Thyroid gland (tissue), 4 donors: ENCODE data around the gene SIRT2. TPM values are rescaled to one million over a fixed set of nuclear protein-coding genes. Genes with fewer than 3 reads are reported as not detected.
"Not testable (repeated sequence)": the region's sequence is repeated elsewhere in the genome, so short reads cannot be mapped to it uniquely, and the experiment has no call there.

Source experiments
- DNase-seq, 2 donors: peaks; one replicate each; pipeline ENCODE4 v3.0.0-alpha.2; 2019
- H3K27ac ChIP-seq, 3 donors: fragments of 200-600 bp; sonication (generic); 1 replicate in 2 of 3; 2 replicates in 1 of 3; pipeline ENCODE4 v1.5.1; 2016 to 2019; ENCODE audit warnings: mild to moderate bottlenecking in 1 of 3, moderate library complexity in 1 of 3
- H3K27me3 ChIP-seq: fragments of 200-600 bp; sonication (generic); one replicate; pipeline ENCODE4 v1.5.1; 2019
- H3K36me3 ChIP-seq, 2 donors: fragments of 200-600 bp; sonication (generic); one replicate each; pipeline ENCODE4 v1.5.1; 2016 to 2019
- H3K4me1 ChIP-seq, 2 donors: fragments of 200-600 bp; sonication (generic); one replicate each; pipeline ENCODE4 v1.5.1; 2017 to 2019
- H3K4me3 ChIP-seq, 3 donors: fragments of 200-600 bp; sonication (generic); replicated peaks in 1 of 3; 1 replicate in 2 of 3; 2 replicates in 1 of 3; pipeline ENCODE4 v1.5.1; 2016; ENCODE audit warnings: mild to moderate bottlenecking in 1 of 3
- H3K9me3 ChIP-seq: fragments of 200-600 bp; sonication (generic); one replicate; pipeline ENCODE4 v1.5.1; 2017
- CTCF ChIP-seq, 6 experiments: fragments of 200-600 bp in 3 of 6; fragments of 450-650 bp in 3 of 6; sonication (generic) in 3 of 6; IDR thresholded peaks; one replicate each; pipeline ENCODE4 v1.5.1; 2016 to 2019; ENCODE audit warnings: antibody characterized with exemption in 6 of 6, mild to moderate bottlenecking in 2 of 6, inconsistent platforms in 1 of 6, moderate library complexity in 1 of 6
- POLR2A ChIP-seq, 2 donors: fragments of 450-650 bp; IDR thresholded peaks; one replicate each; pipeline ENCODE4 v1.6.1; 2017; ENCODE audit warnings: antibody characterized with exemption in 2 of 2, mild to moderate bottlenecking in 2 of 2, moderate library complexity in 1 of 2
- WGBS, 2 donors: methylation state at CpG; one replicate each; pipeline ENCODE4 v1.1.5; 2017; 5-methylcytosine and 5-hydroxymethylcytosine counted together
- intact Hi-C: fragments of 100-400 bp; cut with DNase I; formaldehyde crosslinking; loops from one replicate; pipeline ENCODE4 v1.15.1; 2023
- total RNA-seq, 4 donors: library from RNA; depleted of rRNA; stranded (reverse); fragments of >200 nt; gene quantifications; one replicate each; pipeline ENCODE4 v1.2.3, GENCODE V29; 2016

The SIRT2 gene
- total RNA-seq, 4 donors from 2014 or later = 69.6 to 107 (median 90.7) TPM

GRCh38 chr19:38861368-38861767, 38.0 kb downstream of the SIRT2 start:
- H3K9me3 ChIP-seq = no peaks in the 10 kb centered on the region
- no peaks in the 10 kb centered on the region for H3K36me3 ChIP-seq
- no peak for TF ChIP-seq CTCF (IDR thresholded peaks at IDR 0.05)
- TF ChIP-seq POLR2A (IDR thresholded peaks at IDR 0.05) = no peak
- H3K27me3 ChIP-seq = no peaks in the 10 kb centered on the region
- peaks cover 5 to 29% of the 10 kb centered on the region in 2 donors for H3K4me1 ChIP-seq
- 95 to 97% methylated on average over 3 of the region's 3 CpGs for WGBS, 2 donors
- no peak for DNase-seq
- intact Hi-C loops = no loop called here
- no peak overlapping the region for H3K4me3 ChIP-seq
- H3K27ac ChIP-seq = no peak overlapping the region

- H3K27me3 ChIP-seq, H3K36me3 ChIP-seq, intact Hi-C loops, H3K4me3 ChIP-seq, H3K9me3 ChIP-seq: not testable (repeated sequence)
- H3K4me1 ChIP-seq = peaks cover 5 to 30% of the 10 kb centered on the region in 2 donors
- 52 to 62% methylated on average over 21 of the region's 21 CpGs for WGBS, 2 donors
- H3K27ac ChIP-seq = peak overlapping the region in 2 of 3 donors; percentile 7 to 13
- DNase-seq = peak; percentile 71 to 73
Observed at GRCh38 chr19:38859631-38860204, 39.7 kb downstream of the SIRT2 start.

DNA sequence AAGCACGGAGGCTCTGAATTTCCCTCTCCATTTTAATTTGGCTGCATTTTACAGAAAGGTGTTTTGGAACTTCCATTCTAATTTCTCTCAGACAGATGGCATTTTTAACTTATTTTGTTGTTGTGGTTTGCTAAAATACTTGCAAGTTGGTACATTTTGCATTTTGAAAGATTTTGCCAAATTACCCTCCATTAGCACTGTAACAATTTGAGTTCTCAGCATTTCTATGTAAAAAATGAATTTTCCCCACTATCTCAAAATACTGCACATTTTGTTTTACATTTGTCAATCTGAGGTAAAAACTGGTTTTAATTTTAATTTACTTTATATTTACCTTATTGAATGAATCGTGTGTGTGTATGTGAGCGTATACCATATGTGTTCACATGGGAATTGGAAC, 42.6 kb downstream of the SIRT2 start:
- Histone ChIP-seq H3K36me3 (no peaks in the 10 kb centered on the region), H3K4me3 (no peak overlapping the region), H3K4me1 (peaks cover 5 to 22% of the 10 kb centered on the region in 2 donors), H3K27ac (no peak overlapping the region), H3K9me3 (no peaks in the 10 kb centered on the region), H3K27me3 (no peaks in the 10 kb centered on the region)
- intact Hi-C loops = no loop called here
- TF ChIP-seq CTCF (IDR thresholded peaks at IDR 0.05) (no peak), POLR2A (IDR thresholded peaks at IDR 0.05) (no peak)
- WGBS, 2 donors = 86 to 88% methylated on average over 3 of the region's 3 CpGs
- no peak for DNase-seq

GRCh38 chr19:38855751-38856150, 43.7 kb downstream of the SIRT2 start:
- H3K36me3 ChIP-seq, H3K27me3 ChIP-seq, H3K4me3 ChIP-seq, DNase-seq, intact Hi-C loops, H3K27ac ChIP-seq, H3K9me3 ChIP-seq: not testable (repeated sequence)
- H3K4me1 ChIP-seq = peaks cover 10 to 19% of the 10 kb centered on the region in 2 donors
- no CpG with 5 or more reads among the region's 37 CpGs for WGBS, 2 donors

DNA sequence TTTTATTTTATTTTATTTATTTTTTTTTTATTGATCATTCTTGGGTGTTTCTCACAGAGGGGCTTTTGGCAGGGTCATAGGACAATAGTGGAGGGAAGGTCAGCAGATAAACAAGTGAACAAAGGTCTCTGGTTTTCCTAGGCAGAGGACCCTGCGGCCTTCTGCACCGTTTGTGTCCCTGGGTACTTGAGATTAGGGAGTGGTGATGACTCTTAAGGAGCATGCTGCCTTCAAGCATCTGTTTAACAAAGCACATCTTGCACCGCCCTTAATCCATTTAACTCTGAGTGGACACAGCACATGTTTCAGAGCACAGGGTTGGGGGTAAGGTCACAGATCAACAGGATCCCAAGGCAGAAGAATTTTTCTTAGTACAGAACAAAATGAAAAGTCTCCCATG, 44.5 kb downstream of the SIRT2 start:
- H3K9me3 ChIP-seq, H3K4me3 ChIP-seq, DNase-seq, H3K27me3 ChIP-seq, intact Hi-C loops, H3K36me3 ChIP-seq: not testable (repeated sequence)
- 25 to 42% methylated on average over 3 of the region's 3 CpGs for WGBS, 2 donors
- Histone ChIP-seq H3K27ac (peak overlapping the region in 1 of 3 donors; percentile 32), H3K4me1 (peaks cover 10 to 14% of the 10 kb centered on the region in 2 donors)

DNA sequence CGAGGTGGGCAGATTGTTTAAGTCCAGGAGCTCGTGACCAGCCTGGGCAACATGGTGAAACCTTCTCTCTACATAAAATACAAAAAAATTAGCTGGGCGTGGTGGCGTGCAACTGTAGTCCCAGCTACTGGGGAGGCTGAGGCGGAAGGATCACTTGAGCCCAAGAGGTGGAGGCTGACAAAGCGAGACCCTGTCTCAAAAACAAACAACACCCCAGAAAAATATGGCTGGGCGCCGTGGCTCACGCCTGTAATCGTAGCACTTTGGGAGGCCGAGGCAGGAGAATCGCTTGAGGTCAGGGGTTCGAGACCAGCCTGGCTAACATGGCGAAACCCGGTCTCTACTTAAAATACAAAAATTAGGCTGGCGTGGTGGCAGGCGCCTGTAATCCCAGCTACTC, 46.2 kb downstream of the SIRT2 start:
- intact Hi-C loops = no loop called here
- no peak for TF ChIP-seq CTCF (IDR thresholded peaks at IDR 0.05)
- TF ChIP-seq POLR2A (IDR thresholded peaks at IDR 0.05) = no peak
- no peaks in the 10 kb centered on the region for H3K27me3 ChIP-seq
- no peak overlapping the region for H3K4me3 ChIP-seq
- WGBS, 2 donors = 89 to 90% methylated on average over 17 of the region's 17 CpGs
- DNase-seq = no peak
- H3K9me3 ChIP-seq = no peaks in the 10 kb centered on the region
- peaks cover 11 to 18% of the 10 kb centered on the region in 2 donors for H3K4me1 ChIP-seq
- no peaks in the 10 kb centered on the region for H3K36me3 ChIP-seq
- H3K27ac ChIP-seq = peak overlapping the region in 1 of 3 donors; percentile 99
